ENCODE data around the gene BAZ2B. TPM values are rescaled to one million over a fixed set of nuclear protein-coding genes. Genes with fewer than 3 reads are reported as not detected.

Gene BAZ2B, protein sequence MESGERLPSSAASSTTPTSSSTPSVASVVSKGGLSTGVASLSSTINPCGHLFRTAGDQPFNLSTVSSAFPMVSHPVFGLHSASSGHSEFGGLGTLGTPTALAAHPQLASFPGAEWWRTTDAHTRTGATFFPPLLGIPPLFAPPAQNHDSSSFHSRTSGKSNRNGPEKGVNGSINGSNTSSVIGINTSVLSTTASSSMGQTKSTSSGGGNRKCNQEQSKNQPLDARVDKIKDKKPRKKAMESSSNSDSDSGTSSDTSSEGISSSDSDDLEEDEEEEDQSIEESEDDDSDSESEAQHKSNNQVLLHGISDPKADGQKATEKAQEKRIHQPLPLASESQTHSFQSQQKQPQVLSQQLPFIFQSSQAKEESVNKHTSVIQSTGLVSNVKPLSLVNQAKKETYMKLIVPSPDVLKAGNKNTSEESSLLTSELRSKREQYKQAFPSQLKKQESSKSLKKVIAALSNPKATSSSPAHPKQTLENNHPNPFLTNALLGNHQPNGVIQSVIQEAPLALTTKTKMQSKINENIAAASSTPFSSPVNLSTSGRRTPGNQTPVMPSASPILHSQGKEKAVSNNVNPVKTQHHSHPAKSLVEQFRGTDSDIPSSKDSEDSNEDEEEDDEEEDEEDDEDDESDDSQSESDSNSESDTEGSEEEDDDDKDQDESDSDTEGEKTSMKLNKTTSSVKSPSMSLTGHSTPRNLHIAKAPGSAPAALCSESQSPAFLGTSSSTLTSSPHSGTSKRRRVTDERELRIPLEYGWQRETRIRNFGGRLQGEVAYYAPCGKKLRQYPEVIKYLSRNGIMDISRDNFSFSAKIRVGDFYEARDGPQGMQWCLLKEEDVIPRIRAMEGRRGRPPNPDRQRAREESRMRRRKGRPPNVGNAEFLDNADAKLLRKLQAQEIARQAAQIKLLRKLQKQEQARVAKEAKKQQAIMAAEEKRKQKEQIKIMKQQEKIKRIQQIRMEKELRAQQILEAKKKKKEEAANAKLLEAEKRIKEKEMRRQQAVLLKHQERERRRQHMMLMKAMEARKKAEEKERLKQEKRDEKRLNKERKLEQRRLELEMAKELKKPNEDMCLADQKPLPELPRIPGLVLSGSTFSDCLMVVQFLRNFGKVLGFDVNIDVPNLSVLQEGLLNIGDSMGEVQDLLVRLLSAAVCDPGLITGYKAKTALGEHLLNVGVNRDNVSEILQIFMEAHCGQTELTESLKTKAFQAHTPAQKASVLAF (N-terminal part only)
- total RNA-seq (2014; rRNA removed; shearing (Covaris generic)) (3.7 and 10.8 TPM in 2 replicates), total RNA-seq (2022) (11.8 and 16.2 TPM in 2 replicates), Bru-seq, nascent RNA (percentile 47 among the genes with signal in this experiment), BruChase-seq, experiment 1, labeled RNA remaining after a 6-hour chase (percentile 50 among the genes with signal in this experiment), BruChase-seq, experiment 2, labeled RNA remaining after a 2-hour chase (percentile 52 among the genes with signal in this experiment)
- long read RNA-seq, partial matches to known transcripts: 0 of 6 reads
- long read RNA-seq, other reads (novel, unspliced or antisense): 6 of 6 reads

DNA sequence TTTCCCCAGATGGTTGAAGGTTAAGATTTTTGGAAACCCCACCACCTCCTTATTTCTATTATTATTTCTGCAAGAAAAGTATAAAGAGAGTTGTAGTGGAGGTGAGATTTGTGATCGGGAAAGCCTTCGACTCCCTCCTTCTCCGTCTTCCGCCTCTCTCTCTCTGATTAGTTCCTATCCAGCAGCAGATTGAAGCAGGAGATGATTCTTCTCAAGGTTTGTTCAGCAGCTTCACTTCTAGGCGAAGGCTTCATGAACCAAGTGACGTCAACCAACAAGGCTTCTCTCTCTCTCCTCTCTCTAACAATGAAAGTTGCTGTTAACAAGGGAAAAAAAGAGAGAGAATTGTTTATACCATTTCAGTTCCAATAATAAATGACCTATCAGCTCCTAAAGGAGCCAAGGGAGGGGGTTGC lies at the start of gene BAZ2B:
Gene BAZ2B, minus strand, starts transcription at position 263 of the 416 bp plus-strand sequence. CDS start 137,829 bp downstream, outside the sequence.
- intact Hi-C loops (cut with micrococcal nuclease; ENCODE audit: unreplicated experiment): loop anchor here (5.0 kb wide), 1 partner anchor 191 kb away; no protein-coding TSS in a partner anchor
- no peak for DNase-seq (ENCODE audit: low spot score)
- H3K4me2 ChIP-seq (ENCODE audit: low read length): peak within 1 kb of the TSS; percentile 49; the same call in 1 of the 2 replicates
- peak within 1 kb of the TSS; percentile 63 for H3K4me3 ChIP-seq (ENCODE audit: low read depth, low read length, poor library complexity, severe bottlenecking)
- CTCF ChIA-PET (ENCODE audit: unreplicated experiment): no interaction called here
- H3K27ac ChIP-seq (ENCODE audit: low read depth, low read length, poor library complexity, severe bottlenecking): no peak within 1 kb of the TSS
- H3K79me2 ChIP-seq (ENCODE audit: insufficient read depth, low read depth, low read length): no peaks in the 10 kb centered on the region
- H4K20me1 ChIP-seq (ENCODE audit: insufficient read depth, low read length): no peaks in the 10 kb centered on the region
- H3K9me2 ChIP-seq (ENCODE audit: insufficient read depth, low read length): no peaks in the 10 kb centered on the region
- H2AFZ ChIP-seq (ENCODE audit: low read length): no peak within 1 kb of the TSS
- H3K9me3 ChIP-seq (ENCODE audit: low read length): no peaks in the 10 kb centered on the region
- TF ChIP-seq, protein P1, sequence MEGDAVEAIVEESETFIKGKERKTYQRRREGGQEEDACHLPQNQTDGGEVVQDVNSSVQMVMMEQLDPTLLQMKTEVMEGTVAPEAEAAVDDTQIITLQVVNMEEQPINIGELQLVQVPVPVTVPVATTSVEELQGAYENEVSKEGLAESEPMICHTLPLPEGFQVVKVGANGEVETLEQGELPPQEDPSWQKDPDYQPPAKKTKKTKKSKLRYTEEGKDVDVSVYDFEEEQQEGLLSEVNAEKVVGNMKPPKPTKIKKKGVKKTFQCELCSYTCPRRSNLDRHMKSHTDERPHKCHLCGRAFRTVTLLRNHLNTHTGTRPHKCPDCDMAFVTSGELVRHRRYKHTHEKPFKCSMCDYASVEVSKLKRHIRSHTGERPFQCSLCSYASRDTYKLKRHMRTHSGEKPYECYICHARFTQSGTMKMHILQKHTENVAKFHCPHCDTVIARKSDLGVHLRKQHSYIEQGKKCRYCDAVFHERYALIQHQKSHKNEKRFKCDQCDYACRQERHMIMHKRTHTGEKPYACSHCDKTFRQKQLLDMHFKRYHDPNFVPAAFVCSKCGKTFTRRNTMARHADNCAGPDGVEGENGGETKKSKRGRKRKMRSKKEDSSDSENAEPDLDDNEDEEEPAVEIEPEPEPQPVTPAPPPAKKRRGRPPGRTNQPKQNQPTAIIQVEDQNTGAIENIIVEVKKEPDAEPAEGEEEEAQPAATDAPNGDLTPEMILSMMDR (conservative IDR thresholded peaks at IDR 0.05; ENCODE audit: low read length): no peak
- TF ChIP-seq EZH2phosphoT487 (IDR thresholded peaks at IDR 0.05; ENCODE audit: borderline replicate concordance, low read depth, low read length): no peak
- no peaks in the 10 kb centered on the region for H3K4me1 ChIP-seq (ENCODE audit: insufficient read depth, low read length, poor library complexity, severe bottlenecking)
- H3K36me3 ChIP-seq (ENCODE audit: insufficient read depth, low read length): no peaks in the 10 kb centered on the region
- POLR2A ChIA-PET: no interaction called here
- no TSS peak for BruUV-seq (replicated peaks)

- POLR2A ChIA-PET: no interaction called here
- Histone ChIP-seq H3K79me2 (ENCODE audit: insufficient read depth, low read depth, low read length) (no peaks in the 10 kb centered on the region), H3K4me2 (ENCODE audit: low read length) (no peak overlapping the region), H3K27ac (ENCODE audit: low read depth, low read length, poor library complexity, severe bottlenecking) (no peak overlapping the region), H4K20me1 (ENCODE audit: insufficient read depth, low read length) (no peaks in the 10 kb centered on the region), H3K4me3 (ENCODE audit: low read depth, low read length, poor library complexity, severe bottlenecking) (no peak overlapping the region), H2AFZ (ENCODE audit: low read length) (no peak overlapping the region), H3K9me2 (ENCODE audit: insufficient read depth, low read length) (no peaks in the 10 kb centered on the region), H3K36me3 (ENCODE audit: insufficient read depth, low read length) (no peaks in the 10 kb centered on the region), H3K4me1 (ENCODE audit: insufficient read depth, low read length, poor library complexity, severe bottlenecking) (no peaks in the 10 kb centered on the region), H3K9me3 (ENCODE audit: low read length) (no peaks in the 10 kb centered on the region)
- TF ChIP-seq, protein P1 (conservative IDR thresholded peaks at IDR 0.05; ENCODE audit: low read length): no peak
- TF ChIP-seq EZH2phosphoT487 (IDR thresholded peaks at IDR 0.05; ENCODE audit: borderline replicate concordance, low read depth, low read length): no peak
- no peak for DNase-seq (ENCODE audit: low spot score)
- CTCF ChIA-PET (ENCODE audit: unreplicated experiment): no interaction called here
- intact Hi-C loops (cut with micrococcal nuclease; ENCODE audit: unreplicated experiment): no loop called here
- no TSS peak for BruUV-seq (replicated peaks)
These were observed 44.9 kb upstream of the BAZ2B start for GRCh38 chr2:159661286-159661685.
